ENCODE data around the gene CAPN5. TPM values are rescaled to one million over a fixed set of nuclear protein-coding genes. Genes with fewer than 3 reads are reported as not detected.

CAPN5 gene
- total and polyA plus RNA-seq, 2 experiments from 2014 or later: 18.3 to 22.4 TPM

DNA sequence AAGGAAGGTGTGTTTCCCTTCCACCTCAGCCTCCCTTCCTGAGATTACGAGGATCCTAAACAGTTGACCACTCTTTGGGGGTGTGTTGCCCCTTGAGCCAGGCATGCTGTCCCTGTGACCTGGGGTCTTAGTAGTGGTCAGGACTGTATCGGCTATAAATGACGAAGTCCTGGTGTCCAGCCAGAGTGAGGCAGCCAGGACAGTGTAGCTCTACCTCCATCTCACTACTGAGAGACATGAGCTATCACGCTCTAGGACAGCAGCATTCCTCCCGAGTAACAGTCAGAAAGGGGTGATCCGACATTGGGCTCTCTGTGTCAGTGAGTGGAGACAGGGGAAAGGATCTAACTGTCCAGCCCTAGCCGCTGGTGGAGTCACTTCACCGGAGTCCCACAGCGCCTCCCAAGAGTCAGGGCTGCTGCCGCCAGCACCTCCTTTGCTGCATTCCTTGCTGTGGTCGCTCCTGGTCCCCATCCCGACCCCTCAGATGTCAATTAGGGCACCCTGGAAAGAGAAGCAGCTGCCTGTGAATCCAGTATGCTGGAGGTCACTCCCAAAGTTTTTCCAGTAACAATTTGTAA lies 35.8 kb upstream of the CAPN5 start:
- 62 to 63% methylated on average over 12 of the region's 12 CpGs for WGBS, 2 experiments (ENCODE audit: low coverage in 1 of 2, low lambda C conversion rate in 2 of 2, missing lambda C conversion rate in 2 of 2)
- Histone ChIP-seq H3K79me2 (ENCODE audit: insufficient read depth) (no peaks in the 10 kb centered on the region), H3K36me3 (ENCODE audit: low read depth) (no peaks in the 10 kb centered on the region), H4K20me1 (ENCODE audit: insufficient read depth) (no peaks in the 10 kb centered on the region), H3K9me3 (ENCODE audit: low read depth) (no peaks in the 10 kb centered on the region), H3F3A (ENCODE audit: insufficient read depth) (no peaks in the 10 kb centered on the region), H3K9ac (no peak overlapping the region), H3K4me3 (no peak overlapping the region), H3K4me1 (ENCODE audit: insufficient read depth) (no peaks in the 10 kb centered on the region), H3K27me3 (replicated peaks; ENCODE audit: insufficient read depth) (peaks cover 9% of the 10 kb centered on the region; the same call in 1 of the 2 replicates), H3K4me2 (ENCODE audit: unreplicated experiment) (no peak overlapping the region), H3K9me2 (ENCODE audit: insufficient read depth) (no peaks in the 10 kb centered on the region), H2AFZ (no peak overlapping the region), H3K27ac (no peak overlapping the region)
- DNase-seq: no peak
- no peak for TF ChIP-seq EZH2 (IDR thresholded peaks at IDR 0.05; ENCODE audit: insufficient read depth, poor library complexity, severe bottlenecking)
- TF ChIP-seq EZH2phosphoT487 (IDR thresholded peaks at IDR 0.05; ENCODE audit: insufficient read depth, low read depth): no peak
- in situ Hi-C loops (cut with MboI): no loop called here

DNA sequence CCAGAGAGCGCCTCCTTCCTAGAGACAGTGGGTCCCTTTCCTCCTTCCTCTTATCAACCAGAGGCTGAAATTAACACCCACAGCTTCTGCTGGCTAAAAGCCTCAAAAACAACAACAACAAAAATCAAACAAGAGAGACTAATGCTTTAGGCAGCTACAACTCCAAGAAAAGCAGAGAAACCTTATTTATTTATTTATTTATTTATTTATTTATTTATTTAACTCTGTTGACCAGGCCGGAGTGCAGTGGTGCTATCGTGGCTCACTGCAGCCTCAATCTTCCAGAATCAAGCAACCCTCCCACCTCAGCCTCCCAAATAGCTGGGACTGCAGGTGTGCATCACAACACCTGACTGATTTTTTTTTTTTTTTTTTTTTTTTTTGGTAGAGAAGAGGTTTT lies 35.2 kb upstream of the CAPN5 start:
- H3K9ac ChIP-seq: no peak overlapping the region
- no peak overlapping the region for H2AFZ ChIP-seq
- H4K20me1 ChIP-seq (ENCODE audit: insufficient read depth): no peaks in the 10 kb centered on the region
- 79 to 84% methylated on average over 3 of the region's 3 CpGs for WGBS, 2 experiments (ENCODE audit: low coverage in 1 of 2, low lambda C conversion rate in 2 of 2, missing lambda C conversion rate in 2 of 2)
- H3K27me3 ChIP-seq (replicated peaks; ENCODE audit: insufficient read depth): peaks cover 13% of the 10 kb centered on the region; the same call in 1 of the 2 replicates
- no peaks in the 10 kb centered on the region for H3K79me2 ChIP-seq (ENCODE audit: insufficient read depth)
- no peaks in the 10 kb centered on the region for H3K4me1 ChIP-seq (ENCODE audit: insufficient read depth)
- no peak overlapping the region for H3K27ac ChIP-seq
- in situ Hi-C loops (cut with MboI): no loop called here
- no peak for DNase-seq
- no peak overlapping the region for H3K4me2 ChIP-seq (ENCODE audit: unreplicated experiment)
- no peaks in the 10 kb centered on the region for H3K36me3 ChIP-seq (ENCODE audit: low read depth)
- no peaks in the 10 kb centered on the region for H3K9me3 ChIP-seq (ENCODE audit: low read depth)
- H3F3A ChIP-seq (ENCODE audit: insufficient read depth): no peaks in the 10 kb centered on the region
- H3K4me3 ChIP-seq: no peak overlapping the region
- H3K9me2 ChIP-seq (ENCODE audit: insufficient read depth): no peaks in the 10 kb centered on the region
- TF ChIP-seq EZH2 (IDR thresholded peaks at IDR 0.05; ENCODE audit: insufficient read depth, poor library complexity, severe bottlenecking): no peak
- no peak for TF ChIP-seq EZH2phosphoT487 (IDR thresholded peaks at IDR 0.05; ENCODE audit: insufficient read depth, low read depth)

DNA sequence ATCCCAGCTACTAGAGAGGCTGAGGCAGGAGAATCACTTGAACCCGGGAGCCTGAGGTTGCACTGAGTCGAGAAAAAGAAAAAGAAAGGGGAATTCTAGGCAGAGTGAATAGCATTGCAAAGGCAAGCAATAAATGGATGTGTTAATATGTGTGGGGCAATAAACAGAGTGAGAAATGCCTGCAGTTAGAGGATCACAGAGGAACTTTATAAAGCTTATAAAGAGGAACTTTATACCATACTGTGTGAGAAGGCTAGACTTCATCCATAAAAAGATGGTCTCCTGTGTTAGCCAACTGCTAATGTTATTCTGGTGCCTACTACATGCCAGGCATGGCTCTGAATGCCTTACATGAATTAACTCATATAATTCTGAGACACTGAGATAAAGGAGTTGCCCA lies 31.7 kb upstream of the CAPN5 start:
- in situ Hi-C loops (cut with MboI): no loop called here
- Histone ChIP-seq H3K27ac (no peak overlapping the region), H3K9ac (no peak overlapping the region), H3K4me1 (ENCODE audit: insufficient read depth) (no peaks in the 10 kb centered on the region), H4K20me1 (ENCODE audit: insufficient read depth) (no peaks in the 10 kb centered on the region), H3K4me2 (ENCODE audit: unreplicated experiment) (no peak overlapping the region), H3K36me3 (ENCODE audit: low read depth) (no peaks in the 10 kb centered on the region), H3K4me3 (no peak overlapping the region), H3K27me3 (replicated peaks; ENCODE audit: insufficient read depth) (peaks cover 21% of the 10 kb centered on the region; the same call in 1 of the 2 replicates), H3K9me3 (ENCODE audit: low read depth) (no peaks in the 10 kb centered on the region), H3K9me2 (ENCODE audit: insufficient read depth) (no peaks in the 10 kb centered on the region), H3F3A (ENCODE audit: insufficient read depth) (no peaks in the 10 kb centered on the region), H3K79me2 (ENCODE audit: insufficient read depth) (no peaks in the 10 kb centered on the region), H2AFZ (no peak overlapping the region)
- TF ChIP-seq EZH2 (IDR thresholded peaks at IDR 0.05; ENCODE audit: insufficient read depth, poor library complexity, severe bottlenecking) (no peak), EZH2phosphoT487 (IDR thresholded peaks at IDR 0.05; ENCODE audit: insufficient read depth, low read depth) (no peak)
- no peak for DNase-seq
- 89 to 92% methylated on average over 2 of the region's 2 CpGs for WGBS, 2 experiments (ENCODE audit: low coverage in 1 of 2, low lambda C conversion rate in 2 of 2, missing lambda C conversion rate in 2 of 2)

DNA sequence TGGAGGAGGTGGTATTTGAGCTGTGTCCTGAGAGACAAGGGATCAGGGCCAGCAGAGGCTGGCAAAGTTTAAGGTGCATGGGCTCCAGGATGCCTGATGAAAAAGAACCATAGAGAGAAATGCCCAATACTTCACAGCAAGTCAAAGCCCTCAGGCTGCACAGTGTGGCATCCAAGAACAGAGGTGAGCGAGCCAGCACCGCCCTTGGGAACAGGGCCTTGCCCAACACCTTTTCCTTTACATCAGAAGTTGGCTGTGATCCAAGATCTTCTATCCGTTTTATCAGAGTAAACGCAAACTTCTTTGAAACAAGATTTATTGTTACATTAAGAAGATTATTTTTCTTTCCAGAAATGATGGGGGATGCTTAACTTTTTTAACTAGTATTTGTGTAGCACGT lies 31.2 kb upstream of the CAPN5 start:
- Histone ChIP-seq H3K27me3 (replicated peaks; ENCODE audit: insufficient read depth) (peaks cover 19% of the 10 kb centered on the region; the same call in 1 of the 2 replicates), H3K4me1 (ENCODE audit: insufficient read depth) (no peaks in the 10 kb centered on the region), H3K9ac (no peak overlapping the region), H3K36me3 (ENCODE audit: low read depth) (no peaks in the 10 kb centered on the region), H3K9me2 (ENCODE audit: insufficient read depth) (no peaks in the 10 kb centered on the region), H3K4me3 (no peak overlapping the region), H4K20me1 (ENCODE audit: insufficient read depth) (no peaks in the 10 kb centered on the region), H3K4me2 (ENCODE audit: unreplicated experiment) (no peak overlapping the region), H3K79me2 (ENCODE audit: insufficient read depth) (no peaks in the 10 kb centered on the region), H3K9me3 (ENCODE audit: low read depth) (no peaks in the 10 kb centered on the region), H3K27ac (no peak overlapping the region), H3F3A (ENCODE audit: insufficient read depth) (no peaks in the 10 kb centered on the region), H2AFZ (no peak overlapping the region)
- in situ Hi-C loops (cut with MboI): no loop called here
- DNase-seq: no peak
- WGBS, 2 experiments (ENCODE audit: low coverage in 1 of 2, low lambda C conversion rate in 2 of 2, missing lambda C conversion rate in 2 of 2): 42 to 43% methylated on average over 5 of the region's 5 CpGs
- TF ChIP-seq EZH2phosphoT487 (IDR thresholded peaks at IDR 0.05; ENCODE audit: insufficient read depth, low read depth): no peak
- TF ChIP-seq EZH2 (IDR thresholded peaks at IDR 0.05; ENCODE audit: insufficient read depth, poor library complexity, severe bottlenecking): no peak
